ENCODE results near the gene TM9SF2.
"Not testable (repeated sequence)": the region's sequence is repeated elsewhere in the genome, so short reads cannot be mapped to it uniquely, and the experiment has no call there.

Gene TM9SF2

GRCh38 chr13:99540530-99540929 lies 39.3 kb downstream of the TM9SF2 start:
- DNase-seq = no peak

GRCh38 chr13:99542788-99543406 lies 41.6 kb downstream of the TM9SF2 start:
- no peak for DNase-seq

- DNase-seq = no peak
Observed at GRCh38 chr13:99545361-99545760, 44.1 kb downstream of the TM9SF2 start.

- DNase-seq = no peak
Observed at GRCh38 chr13:99545979-99546378, 44.7 kb downstream of the TM9SF2 start.

- no peak for DNase-seq
Observed at GRCh38 chr13:99546878-99547277, 45.6 kb downstream of the TM9SF2 start.

- DNase-seq = peak; percentile 37
Observed at GRCh38 chr13:99548448-99548847, 47.2 kb downstream of the TM9SF2 start.

- no peak for DNase-seq
Observed at GRCh38 chr13:99553033-99553432, 51.8 kb downstream of the TM9SF2 start.

GRCh38 chr13:99555149-99555548 lies 53.9 kb downstream of the TM9SF2 start:
- DNase-seq = no peak

GRCh38 chr13:99556867-99557443 lies 55.7 kb downstream of the TM9SF2 start:
- DNase-seq = no peak

- no peak for DNase-seq
Observed at GRCh38 chr13:99558570-99559180, 57.4 kb downstream of the TM9SF2 start.

- DNase-seq = no peak
Observed at GRCh38 chr13:99559560-99559959, 58.3 kb downstream of the TM9SF2 start.

GRCh38 chr13:99563404-99563803 lies 62.1 kb downstream of the TM9SF2 start:
- no peak for DNase-seq

- DNase-seq = no peak
Observed at GRCh38 chr13:99564386-99564785, 63.1 kb downstream of the TM9SF2 start.

GRCh38 chr13:99565478-99566124 lies 64.3 kb downstream of the TM9SF2 start:
- DNase-seq = no peak

- DNase-seq = no peak
Observed at GRCh38 chr13:99566125-99567083, 65.1 kb downstream of the TM9SF2 start.

GRCh38 chr13:99568901-99569300 lies 67.6 kb downstream of the TM9SF2 start:
- not testable (repeated sequence) for DNase-seq

GRCh38 chr13:99572131-99572530 lies 70.9 kb downstream of the TM9SF2 start:
- DNase-seq = no peak

- no peak for DNase-seq
Observed at GRCh38 chr13:99572921-99573320, 71.6 kb downstream of the TM9SF2 start.

- DNase-seq = no peak
Observed at GRCh38 chr13:99575376-99576120, 74.3 kb downstream of the TM9SF2 start.

GRCh38 chr13:99577934-99578917 lies 77.0 kb downstream of the TM9SF2 start:
- DNase-seq = peak; percentile 38
